ENCODE results near the gene SPTY2D1.
"Not testable (repeated sequence)": the region's sequence is repeated elsewhere in the genome, so short reads cannot be mapped to it uniquely, and the experiment has no call there.

The SPTY2D1 gene

DNA sequence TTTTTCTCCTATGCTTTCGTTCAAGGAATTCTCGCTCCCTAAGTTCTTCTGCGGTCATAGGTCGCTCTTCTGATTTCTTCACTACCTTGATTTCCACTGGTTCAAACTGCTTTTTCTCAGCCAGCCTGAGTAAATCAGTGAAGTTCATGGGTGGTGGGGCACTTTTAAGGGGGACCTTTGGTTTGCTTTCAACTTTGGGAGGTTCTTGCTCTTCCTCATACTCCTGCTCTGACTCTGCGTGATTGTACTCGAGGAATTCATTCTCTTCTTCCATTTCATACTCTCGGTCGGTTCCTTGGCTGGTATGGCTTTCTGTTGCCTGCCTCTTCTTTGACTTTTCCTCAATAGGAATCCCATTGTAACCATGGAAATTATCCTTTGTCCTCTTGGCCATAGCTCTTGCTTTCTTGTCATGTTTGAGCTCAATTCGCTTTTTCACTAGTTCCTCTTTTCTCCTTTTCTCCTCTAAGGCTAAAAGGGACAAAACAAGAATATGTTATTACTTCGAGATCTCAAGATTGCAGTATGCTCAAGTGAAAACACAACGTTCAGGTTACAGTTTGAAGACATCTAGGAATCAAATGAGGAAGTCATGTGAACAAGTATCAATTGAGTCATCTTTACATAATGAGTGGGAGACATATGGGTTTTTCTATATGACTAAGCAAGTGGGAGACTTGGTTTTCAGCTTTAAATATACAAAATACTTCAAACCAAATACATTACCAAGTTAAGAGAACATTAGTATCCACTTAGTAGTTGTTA lies 18.3 kb downstream of the SPTY2D1 start:
- DNase-seq = peak; percentile 43

DNA sequence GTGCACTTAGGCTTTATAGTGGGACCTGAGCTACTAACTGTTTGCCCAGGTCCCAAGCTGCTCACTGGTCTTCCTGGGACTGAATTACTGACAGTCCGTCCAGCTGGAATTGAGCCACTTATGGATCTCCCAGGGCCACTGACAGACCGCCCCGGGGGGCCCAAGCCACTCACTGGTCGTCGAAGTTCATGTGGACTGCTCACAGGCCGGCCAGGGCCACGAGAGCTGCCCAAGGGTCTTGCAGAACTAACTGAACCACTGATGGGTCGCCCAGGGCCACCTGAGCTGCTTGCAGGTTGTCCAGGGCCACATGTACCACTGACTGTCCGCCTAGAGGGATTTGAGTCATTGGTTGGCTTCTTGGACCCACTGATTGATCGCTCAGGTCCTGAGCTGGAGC lies 19.5 kb downstream of the SPTY2D1 start:
- no peak for DNase-seq

DNA sequence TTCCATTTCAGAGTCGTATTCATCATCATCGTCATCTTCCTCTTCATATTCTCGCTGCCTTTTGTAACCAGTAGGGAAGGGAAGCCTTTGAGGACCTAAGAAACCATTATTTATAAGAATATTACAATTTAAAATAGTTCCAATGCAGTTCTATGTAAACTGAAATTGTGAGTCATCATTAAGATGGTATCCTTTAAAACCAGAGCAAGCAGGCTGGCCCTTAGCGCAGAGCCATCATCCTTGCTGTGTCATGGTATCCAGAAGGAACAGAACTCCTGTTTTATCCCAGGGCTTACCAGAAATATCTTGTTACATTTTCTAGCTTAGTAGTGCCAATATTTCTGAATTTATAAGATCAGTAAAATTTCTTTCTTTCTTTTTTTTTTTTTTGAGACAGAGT lies 21.7 kb downstream of the SPTY2D1 start:
- no peak for DNase-seq

DNA sequence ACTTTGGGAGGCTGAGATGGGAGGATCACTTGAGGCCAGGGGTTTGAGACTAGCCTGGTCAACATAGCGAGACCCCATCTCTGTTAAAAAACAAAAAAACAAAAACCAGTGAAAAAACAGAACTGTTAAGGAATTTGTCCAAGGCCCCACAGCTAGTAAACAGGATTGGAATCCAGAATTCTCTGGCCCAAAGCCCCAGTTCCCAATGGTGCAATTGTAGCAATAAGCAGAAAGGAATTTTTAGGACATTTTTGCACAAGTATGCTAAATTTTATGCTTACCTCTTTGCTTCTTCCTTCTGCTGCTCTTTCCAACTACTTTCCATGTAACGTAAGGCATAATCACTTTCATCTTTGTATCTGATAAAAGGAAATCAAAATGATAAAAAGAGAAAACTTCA lies 22.9 kb downstream of the SPTY2D1 start:
- no peak for DNase-seq

GRCh38 chr11:18608376-18608775 lies 25.8 kb downstream of the SPTY2D1 start:
- DNase-seq = peak; percentile 43

GRCh38 chr11:18600915-18601569 lies 33.1 kb downstream of the SPTY2D1 start:
- no peak for DNase-seq

DNA sequence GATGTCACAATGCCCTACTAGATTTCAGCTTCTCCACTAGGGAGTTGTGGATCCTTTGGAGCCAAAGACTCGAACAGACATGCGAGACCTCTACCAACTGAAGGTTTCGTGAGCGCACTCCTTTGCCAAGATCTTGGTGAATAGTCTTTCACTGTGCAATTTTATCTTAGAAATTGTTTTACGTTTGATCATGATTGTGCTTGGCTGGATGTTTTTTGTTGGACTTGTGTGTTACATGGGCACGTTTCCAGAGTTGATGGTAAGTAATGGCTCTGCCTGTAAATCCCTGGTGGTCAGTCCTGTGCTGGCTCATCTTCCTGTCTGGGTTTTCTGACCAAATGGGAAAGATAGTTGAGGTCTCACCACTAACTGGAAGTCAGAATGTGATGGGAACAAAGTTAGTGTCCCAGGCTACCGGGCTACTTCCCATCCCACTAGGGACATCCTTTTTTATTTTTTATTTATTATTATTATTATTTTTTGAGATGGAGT lies 34.4 kb downstream of the SPTY2D1 start, which contains the start of gene MISFA:
MISFA (plus strand) TSS at position 51 of the 492 bp plus-strand sequence; CDS start at position 191, 140 bp downstream.
- DNase-seq = no peak

GRCh38 chr11:18594999-18595749 lies 39.0 kb downstream of the SPTY2D1 start:
- DNase-seq = no peak

GRCh38 chr11:18594088-18594487 lies 40.1 kb downstream of the SPTY2D1 start:
- DNase-seq = not testable (repeated sequence)

- DNase-seq = no peak
Measured at GRCh38 chr11:18590571-18590970, 43.6 kb downstream of the SPTY2D1 start.

GRCh38 chr11:18588297-18589252 lies 45.6 kb downstream of the SPTY2D1 start, which contains the start of gene UEVLD:
Gene UEVLD, minus strand, starts transcription at chr11:18588734. Its CDS starts 80 bp downstream, at chr11:18588654.
- DNase-seq = peak; percentile 78

DNA sequence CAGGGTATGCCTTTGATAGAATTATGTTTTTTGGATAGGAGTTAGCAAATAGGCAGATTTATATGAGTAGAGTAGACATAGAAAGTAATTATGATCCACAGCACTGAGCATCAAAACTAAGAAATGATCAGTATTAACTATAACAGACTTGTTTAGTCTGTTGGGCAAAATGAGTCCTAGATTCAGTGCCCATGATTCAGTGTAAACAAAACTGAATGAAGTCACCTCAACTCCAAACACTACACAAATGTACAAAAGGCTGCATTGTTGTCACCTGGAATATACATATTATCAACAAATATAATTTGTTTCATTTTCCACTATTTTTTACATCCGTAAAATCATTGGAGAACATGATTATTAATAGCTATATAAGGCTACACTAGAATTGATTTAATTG lies 52.3 kb downstream of the SPTY2D1 start:
- DNase-seq = no peak

DNA sequence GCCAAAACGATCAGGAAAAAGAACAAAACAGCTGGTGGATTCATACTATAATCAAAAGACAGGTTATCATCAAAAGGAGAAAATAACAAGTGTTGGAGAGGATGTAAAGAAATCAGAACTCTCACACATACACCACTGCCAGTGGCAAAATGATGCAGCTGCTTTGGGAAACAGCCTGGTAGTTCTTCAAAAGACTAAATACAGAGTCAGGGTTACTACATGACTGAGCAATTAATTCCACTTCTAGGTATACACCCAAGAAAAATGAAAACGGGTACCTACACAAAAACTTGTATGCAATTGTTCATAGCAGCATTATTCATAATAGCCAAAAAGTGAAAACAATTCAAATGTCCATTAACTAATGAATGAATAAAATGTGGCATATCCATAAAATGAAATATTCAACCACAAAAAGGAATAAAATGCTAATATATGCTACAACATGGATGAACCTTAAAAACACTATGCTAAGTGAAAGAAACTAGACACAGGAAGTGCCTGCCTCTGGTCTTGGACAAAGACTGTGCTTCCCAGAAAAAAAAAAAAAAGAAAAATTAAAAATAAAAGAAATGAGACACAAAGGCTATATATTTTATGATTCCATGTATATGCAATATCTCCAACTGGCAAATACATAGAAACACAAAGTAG lies 53.9 kb downstream of the SPTY2D1 start:
- no peak for DNase-seq

DNA sequence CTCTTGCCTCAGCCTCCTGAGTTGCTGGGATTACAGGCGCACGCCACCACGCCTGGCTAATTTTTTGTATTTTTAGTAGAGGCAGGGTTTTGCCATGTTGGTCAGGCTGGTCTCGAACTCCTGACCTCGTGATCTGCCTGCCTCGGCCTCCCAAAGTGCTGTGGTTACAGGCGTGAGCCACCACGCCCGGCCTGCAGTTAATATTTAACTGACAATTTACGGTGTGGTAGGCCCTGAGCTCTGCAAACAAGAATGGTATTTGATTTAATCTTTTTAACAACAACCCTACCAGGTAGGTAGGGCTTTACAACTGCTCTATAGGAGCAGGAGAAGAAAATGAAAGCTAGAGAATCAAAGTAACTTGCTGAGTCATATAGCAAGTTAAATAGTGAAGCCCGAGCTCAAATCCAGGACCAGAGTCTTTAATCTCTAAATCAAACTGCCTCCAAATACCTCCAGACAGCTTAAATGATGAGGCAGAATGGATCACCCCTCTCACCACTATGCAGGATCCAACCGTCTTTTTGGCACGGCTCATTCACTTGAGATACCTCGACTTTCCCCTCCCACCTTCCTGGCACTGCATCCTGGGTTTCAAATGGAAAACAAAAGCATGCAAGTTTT lies 55.1 kb downstream of the SPTY2D1 start:
- peak; percentile 31 for DNase-seq

- no peak for DNase-seq
Measured at GRCh38 chr11:18575361-18575760, 58.8 kb downstream of the SPTY2D1 start.

DNA sequence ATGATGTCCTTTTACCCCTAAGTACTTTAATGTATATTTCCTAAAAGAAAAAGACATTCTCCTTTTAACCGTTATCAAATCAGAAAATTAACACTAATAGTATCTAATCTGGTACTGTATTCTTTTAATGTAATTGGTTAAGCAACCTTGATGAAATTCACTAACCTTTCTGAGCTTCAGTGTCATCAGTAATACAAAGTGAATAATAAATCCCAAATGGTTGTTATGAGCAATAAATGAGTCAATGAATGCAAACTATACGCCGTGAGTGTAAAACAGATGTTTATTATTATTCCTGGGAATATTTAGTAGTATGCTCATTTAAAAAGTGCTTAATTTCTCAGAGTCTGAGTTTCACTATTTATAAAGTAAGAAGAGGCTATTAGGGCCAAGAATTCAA lies 67.1 kb downstream of the SPTY2D1 start:
- no peak for DNase-seq

- no peak for DNase-seq
Measured at GRCh38 chr11:18566406-18566805, 67.7 kb downstream of the SPTY2D1 start.

GRCh38 chr11:18564149-18564548 lies 70.0 kb downstream of the SPTY2D1 start:
- no peak for DNase-seq

DNA sequence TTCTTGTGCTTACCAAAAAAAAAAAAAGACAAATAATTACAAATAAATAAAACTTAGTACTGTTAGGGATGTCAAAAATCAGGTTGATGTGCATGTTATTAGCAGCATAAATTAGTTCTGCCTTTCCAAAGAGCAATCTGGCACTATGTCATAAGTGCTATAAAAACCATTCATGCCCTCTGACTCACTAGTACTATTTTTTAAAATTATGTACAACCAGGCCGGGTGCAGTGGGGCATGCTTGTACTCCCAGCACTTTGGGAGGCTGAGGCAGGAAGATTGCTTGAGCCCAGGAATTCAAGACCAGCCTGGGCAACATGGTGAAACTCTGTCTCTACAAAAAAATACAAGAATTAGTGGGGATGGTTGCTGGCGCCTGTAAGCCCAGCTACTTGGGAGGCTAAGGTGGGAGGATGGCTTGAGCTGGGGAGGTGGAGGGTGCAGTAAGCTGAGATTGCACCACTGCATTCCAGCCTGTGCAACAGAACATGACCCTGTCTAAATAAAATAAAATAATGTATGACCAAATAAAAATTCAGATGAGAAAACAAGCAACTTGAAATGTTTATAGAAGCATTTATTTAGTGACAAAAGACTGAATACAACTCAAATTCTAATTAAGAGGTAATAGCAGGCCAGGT lies 70.9 kb downstream of the SPTY2D1 start:
- DNase-seq = no peak

Data from hematopoietic multipotent progenitor cell treated with erythropoietin and hydrocortisone succinate and interleukin-3 and kit ligand, for 8 days (in vitro differentiated cells).